Stimulated activated CD8-positive, alpha-beta memory T cell treated with anti-CD3 and anti-CD28 coated beads, Interleukin-15, amount 100 ng/mL, for 24 hours (primary cell): ENCODE results near the gene R3HDML.
"Not testable (repeated sequence)": the region's sequence is repeated elsewhere in the genome, so short reads cannot be mapped to it uniquely, and the experiment has no call there.

Experiments
- DNase-seq: peaks from one replicate; pipeline ENCODE4 v3.0.0-alpha.2; 2020; ENCODE audit warnings: low read depth

Gene R3HDML, protein sequence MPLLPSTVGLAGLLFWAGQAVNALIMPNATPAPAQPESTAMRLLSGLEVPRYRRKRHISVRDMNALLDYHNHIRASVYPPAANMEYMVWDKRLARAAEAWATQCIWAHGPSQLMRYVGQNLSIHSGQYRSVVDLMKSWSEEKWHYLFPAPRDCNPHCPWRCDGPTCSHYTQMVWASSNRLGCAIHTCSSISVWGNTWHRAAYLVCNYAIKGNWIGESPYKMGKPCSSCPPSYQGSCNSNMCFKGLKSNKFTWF

DNA sequence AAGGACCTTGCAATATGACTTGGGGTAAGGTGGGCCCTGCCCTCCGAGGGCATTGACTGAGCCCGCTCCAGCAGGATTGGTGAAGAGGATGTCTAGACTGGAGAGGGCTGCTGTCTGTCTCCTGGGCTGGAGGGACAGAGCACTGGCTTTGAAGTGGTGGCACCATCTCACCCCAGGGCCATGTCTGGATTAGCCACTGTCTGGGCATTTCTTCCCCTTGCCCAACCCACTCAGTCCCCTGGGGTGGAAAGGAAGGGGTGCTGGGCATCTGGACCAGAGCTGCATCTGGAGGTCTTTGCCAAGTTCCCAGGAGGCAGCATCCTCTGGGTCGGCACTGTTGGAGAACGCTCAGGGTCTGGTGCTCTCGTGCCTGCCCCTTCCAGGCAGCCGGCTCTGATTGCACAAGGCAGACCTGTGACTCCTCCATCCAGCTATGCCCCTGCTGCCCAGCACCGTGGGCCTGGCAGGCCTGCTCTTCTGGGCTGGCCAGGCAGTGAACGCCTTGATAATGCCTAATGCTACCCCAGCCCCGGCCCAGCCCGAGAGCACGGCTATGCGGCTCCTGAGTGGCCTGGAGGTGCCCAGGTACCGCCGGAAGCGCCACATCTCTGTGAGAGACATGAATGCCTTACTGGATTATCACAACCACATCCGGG is at the start of gene R3HDML:
Gene R3HDML, plus strand, starts transcription at position 319 of the 656 bp plus-strand sequence. Its CDS starts 115 bp downstream, at position 434.
- DNase-seq: no peak

DNA sequence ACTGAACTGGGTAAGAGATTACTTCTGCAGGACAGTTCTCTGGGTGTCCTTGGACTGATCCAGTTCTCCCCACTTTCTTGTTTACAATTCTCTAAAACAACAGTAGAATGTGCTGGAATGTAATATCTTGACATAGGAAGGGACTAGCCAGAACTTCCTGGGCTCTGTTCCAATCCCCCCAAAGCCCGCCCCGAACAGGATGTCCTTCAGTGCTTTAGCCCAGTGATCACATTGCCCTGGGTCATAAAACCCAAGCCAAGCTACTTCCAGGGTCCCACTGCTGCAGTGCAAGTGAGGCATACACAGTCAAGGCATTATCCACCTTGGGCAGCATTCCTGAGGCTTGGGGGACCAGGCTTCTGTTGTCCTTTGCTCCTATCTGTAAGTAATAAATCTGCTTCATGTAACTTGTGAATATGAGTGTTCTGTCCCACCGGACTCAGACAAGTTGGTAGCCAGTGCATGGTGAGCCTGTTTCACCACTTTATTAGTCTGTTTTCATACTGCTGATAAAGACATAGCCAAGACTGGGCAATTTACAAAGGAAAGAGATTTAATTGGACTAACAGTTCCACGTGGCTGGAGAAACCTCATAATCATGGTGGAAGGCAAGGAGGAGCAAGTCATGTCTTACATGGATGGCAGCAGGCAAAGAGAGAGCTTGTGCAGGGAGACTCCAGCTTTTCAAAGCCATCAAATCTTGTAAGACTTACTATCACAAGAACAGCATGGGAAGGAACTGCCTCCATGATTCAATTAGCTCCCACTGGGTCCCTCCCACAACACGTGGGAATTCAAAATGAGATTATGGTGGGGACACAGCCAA is 49.4 kb upstream of the R3HDML start:
- no peak for DNase-seq

DNA sequence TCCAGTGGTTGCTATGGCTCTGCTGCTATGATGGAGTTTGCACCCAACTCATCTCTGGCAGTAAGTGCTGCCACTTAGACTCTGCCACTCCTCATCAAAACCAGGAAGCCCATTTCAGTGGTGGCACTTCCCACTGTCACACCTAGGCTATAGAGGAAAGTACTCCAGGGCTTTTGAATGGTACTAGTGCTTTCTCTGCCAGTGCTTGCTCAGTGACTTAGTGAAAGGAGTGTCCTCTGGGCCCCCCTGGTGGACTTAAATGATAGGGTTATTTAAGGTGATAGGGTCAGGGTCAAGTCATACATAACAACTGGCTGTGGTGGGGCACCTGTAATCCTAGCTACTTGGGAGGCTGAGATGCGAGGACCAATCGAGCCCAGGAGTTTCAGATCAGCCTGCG is 48.6 kb upstream of the R3HDML start:
- DNase-seq: no peak

DNA sequence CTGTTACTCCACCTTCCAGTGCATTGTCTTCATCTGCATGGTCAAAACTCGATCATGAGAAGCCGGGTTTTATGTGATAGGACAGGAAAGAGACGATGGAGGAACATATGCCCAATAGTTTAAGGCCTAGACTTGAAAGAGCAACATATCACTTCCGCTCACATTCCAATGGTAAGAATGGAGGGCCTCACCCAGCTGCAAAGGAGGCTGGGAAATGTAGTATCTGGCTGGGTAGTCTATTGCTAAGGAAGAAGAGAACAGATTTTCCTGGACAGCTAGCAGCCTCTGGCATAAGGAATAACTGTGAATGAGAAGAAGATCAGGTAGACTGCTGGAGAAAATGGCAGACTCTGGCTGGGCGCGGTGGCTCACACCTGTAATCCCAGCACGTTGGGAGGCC is 45.1 kb upstream of the R3HDML start:
- DNase-seq: no peak

DNA sequence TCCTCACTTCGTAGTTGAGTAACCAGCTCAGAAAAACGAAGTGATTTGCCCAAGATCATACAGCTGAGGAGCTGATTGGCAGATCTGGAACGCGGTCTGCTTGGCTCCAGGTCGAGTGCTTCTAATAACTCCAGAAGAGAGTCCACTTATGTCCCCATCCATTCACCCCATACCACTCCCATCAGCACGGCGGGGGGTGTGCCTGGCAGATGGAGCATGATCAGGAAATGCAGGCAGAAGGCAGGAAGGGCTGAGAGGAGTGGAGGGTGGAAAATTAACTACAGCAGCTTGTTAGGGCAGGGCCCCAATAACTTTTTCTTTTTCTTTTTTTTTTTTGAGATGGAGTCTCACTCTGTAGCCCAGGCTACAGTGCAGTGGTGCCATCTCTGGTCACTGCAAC is 40.8 kb upstream of the R3HDML start:
- no peak for DNase-seq

DNA sequence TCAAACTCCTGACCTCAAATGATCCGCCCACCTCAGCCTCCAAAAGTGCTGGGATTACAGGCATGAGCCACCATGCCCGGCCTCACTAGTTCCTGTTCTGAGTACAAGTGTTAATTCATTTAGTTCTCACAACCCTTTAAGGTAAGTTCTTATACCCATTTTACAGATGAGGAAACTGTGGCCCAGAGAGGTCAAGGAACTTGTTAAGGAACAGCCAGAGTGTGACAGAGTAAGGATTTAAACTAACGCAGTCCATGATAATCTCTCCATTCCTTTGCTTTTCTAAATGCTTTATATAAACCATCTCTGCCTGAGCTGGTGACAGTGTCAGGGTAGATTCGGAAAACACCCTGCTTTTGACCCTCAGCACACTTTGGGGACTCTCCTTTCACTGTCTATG is 39.1 kb upstream of the R3HDML start:
- DNase-seq: no peak

DNA sequence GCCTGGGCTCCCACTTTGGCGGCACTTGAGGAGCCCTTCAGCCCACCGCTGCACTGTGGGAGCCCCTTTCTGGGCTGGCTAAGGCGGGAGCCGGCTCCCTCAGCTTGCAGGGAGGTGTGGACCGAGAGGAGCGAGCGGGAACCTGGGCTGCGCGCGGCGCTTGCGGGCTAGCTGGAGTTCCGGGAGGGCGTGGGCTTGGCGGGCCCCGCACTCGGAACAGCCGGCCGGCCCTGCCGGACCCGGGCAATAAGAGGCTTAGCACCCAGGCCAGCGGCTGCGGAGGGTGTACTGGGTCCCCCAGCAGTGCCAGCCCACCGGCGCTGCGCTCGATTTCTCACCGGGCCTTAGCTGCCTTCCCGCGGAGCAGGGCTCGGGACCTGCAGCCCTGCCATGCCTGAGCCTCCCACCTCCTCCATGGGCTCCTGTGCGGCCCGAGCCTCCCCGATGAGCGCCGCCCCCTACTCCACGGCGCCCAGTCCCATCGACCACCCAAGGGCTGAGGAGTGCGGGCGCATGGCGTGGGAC is 37.8 kb upstream of the R3HDML start:
- DNase-seq: not testable (repeated sequence)

DNA sequence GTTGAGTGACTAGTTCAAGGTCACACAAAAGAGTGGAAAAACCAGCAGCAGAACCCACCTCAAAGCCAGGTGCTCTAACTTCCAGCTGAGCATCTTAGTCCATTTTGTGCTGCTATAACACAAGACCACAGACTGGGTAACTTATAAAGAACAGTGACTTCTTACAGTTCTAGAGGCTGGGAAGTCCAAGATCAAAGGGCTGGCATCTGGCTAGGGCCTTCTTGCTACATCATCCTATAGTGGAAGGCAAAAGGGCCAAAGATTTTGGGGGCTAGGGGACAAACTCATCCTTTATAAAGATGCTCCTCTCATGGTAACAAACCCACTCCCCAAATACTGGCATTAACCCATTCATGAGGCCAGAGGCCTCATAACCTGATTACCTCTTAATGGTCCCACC is 35.6 kb upstream of the R3HDML start:
- DNase-seq: no peak

DNA sequence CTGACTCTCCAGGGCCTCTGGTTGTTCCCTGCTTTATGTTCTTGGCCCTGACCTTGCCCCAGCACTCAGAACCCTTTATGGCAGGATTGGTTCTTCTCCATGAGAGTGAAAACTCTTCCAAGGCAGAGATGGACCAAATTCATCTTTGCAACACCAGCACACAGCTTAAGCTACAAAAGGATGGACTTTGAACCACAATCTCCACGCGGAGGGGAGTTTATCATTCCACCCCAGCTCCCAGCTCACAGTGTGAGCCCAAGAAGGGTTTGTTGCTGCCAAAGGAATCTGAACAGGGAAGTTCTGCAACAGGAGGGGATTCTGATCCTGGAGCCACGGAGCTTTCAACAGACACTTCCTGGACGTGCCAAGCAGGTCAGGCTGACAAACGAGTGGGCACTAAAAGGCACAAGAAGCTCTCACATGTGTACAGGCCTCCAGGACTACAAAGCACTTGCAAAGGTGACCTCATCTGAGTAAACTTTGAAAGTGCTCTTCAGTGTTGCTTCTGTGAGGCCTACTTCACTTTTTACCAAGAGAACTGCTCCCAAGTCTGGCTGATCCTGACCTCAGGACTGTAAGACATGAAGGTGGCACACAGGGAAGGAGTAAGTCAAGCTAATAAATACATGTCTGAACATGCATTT is 34.7 kb upstream of the R3HDML start:
- no peak for DNase-seq

DNA sequence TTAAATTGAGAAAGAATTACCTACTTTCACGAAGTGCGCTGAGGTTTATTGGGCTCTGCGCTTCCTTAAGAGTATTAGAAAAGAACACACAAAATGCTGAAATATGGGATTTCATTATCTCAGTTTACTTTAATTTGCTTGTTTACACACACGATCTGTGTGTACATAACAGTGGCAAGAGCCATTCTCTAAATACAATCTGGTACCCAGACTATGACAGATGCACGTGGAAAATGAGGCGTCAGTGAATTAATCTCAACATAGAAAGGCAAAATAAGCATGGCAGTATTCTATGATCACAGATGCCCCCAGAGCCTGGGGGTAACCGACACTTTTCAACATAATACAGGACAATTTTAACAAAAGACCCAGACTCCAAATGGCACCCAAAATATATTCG is 34.1 kb upstream of the R3HDML start:
- no peak for DNase-seq

DNA sequence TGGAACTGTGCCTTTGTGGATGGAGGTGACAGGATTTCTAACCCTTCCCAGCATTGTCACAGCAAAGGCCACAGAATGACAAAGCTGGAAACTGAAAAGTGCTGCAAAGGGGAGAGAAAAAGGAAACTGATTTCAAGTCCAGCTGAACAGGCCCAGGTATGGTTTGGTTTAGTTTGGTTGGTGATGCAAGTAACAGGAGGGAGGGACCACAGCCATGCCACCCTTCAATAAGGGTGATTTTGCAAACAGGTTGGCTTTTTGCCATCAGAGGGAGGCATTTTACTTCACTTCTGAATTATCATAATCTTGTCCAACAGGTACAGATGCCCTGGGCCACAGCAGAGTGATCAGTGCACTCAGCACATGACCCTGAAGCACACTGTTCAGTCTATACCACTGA is 32.5 kb upstream of the R3HDML start:
- no peak for DNase-seq

DNA sequence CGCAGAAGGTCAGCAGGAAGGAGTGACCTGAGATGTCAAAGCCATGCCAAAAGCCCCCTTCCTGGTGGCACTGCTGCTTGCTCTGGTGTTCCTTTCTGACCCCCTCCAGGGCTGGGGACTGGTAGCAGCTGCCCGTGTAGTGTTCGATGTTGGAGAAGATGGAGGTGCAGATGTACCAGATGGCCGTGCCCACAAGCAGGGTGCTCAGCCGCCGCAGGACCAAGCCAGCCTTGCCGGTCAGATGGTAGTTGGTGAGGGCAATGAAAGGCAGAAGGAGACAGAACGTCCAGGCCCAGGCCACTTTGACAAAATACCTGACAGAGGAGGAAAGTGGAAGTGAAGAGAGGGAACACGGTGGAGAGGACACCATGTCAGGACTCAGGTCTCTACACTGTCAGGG is 29.9 kb upstream of the R3HDML start:
- DNase-seq: no peak

DNA sequence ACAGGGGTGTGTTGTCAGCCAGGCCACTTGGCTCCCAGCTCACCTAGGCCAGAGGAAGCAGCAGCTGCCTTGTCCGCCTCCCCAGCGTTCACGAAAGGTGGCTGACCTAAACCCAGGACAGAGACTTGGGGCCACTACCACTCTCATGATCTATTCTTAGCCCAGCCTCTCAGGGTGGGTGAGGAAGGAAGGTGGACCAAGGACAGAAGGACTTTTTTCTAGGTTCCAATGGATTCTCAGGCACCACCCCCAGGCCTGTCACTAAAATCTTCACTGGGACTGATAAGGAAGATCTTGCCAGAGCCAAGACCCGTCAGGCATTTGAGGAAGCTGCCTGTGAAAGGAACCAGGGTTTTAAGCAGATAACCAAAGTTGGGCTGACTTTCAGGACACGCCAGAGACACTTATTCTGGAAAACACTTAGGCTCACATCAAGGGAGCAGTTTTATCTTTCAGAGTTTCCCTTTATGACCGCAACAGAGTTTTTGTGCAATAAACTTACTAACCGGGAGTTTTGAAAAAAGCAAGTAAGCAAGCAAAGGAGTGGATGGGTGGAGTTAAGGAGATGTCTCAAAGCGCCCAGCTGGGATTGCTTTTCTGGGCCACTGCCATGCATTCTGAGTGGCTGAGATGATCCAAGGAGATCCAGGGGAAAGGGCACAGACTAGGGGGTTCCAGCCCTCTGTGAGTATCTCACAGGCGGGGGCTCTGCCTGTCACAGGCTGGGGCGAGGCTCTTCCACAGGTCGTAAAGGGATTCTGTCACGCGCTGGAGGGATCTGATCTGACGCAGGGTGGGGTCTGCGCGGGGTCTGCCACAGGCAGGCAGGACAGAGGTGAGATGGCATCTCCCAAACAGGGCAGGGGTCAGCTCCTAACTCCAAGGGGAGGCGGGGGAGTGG is 26.8 kb upstream of the R3HDML start:
- DNase-seq: no peak

DNA sequence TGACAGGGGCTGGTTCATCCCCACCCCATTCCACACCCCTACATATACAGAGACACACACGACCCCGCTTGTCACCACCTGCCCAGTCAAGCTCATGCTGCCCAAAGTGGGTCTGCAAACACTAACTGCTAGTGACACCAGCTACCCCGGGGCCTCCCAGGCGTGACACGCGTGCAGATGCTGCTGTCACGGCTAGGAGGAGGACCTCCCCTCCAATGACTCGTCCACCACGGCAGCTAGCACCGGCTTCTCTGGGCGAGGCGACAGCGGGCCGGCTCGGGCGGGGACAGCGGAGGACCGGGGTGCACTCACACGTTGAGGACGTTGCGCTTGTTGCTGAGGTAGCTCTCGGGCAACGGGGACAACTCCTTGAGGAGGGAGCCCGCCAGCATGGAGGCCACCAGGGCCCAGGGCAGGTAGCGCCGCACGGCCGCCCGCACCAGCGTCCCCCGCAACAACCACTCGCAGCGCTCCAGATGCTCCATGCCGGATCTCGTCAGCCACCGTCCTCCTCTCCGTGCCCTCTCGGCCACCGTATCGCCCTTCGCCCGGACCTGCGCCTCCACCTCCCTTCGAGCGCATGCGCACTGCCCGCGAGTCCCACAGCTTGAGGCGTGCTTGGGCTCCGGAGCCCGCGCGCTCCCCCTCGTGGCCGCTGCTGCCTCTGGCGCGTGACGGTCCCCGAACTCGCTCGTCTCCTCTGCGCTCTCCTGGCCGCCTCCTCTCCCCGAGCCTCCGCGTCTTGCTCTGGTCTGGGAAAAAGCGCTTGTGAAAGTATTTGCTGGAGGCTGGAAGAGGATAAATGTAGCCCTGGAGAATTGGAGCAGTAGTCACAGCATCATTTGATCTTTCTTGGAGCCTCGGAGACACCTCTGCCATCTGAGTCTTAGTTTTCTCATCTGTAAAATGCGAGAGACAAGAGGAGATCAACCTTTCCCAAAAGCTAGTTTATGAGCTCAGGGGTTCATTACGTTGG is 25.9 kb upstream of the R3HDML start, which contains the start of gene FITM2:
Gene FITM2, minus strand, starts transcription at position 539 of the 976 bp plus-strand sequence. Its CDS starts 54 bp downstream, at position 485.
- peak; percentile 99 for DNase-seq

DNA sequence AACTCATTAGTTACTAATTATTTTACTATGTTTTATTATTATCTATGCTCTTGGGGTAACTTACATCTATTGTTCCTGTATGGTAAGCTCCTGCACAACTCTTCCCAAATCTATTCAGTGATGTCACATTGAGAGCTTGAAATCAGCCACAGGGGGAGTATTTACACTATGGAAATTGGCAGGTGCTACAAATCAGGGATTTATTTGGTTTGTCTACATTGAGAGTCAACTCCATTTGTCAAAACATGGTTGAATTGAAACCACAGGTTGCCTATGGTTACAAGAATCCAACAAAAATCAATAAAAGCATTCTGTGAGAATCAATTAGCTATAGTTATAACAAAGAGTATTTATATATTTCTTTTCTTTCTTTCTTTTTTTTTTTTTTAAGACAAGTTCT is 22.0 kb upstream of the R3HDML start:
- DNase-seq: no peak

DNA sequence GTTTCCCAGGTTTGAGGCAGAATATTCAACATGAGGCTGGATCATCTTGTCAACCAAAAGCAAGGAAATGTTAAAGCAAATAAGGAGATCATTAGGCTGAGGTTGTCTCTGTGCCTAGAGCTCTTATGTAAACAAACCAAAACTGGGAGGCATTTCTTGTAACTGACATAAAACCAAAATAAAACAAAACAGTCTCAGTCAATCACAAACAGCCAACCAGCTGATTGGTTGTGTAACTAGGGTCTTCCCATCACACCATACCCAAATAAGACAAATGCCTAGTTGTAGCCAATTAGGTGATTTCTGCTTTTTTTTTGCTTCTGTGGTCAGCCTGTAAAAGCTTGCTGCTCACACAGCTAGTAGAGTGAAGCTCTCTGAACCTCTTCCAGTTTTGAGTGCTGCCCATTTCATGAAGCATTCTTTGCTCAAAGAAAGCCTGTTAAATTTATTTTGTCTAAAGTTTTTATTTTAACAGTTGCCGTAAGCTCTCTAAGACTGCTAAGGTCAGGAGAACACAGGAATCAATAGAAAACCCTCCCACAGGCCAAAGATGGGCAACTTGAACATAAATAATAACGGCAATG is 16.9 kb upstream of the R3HDML start:
- no peak for DNase-seq

DNA sequence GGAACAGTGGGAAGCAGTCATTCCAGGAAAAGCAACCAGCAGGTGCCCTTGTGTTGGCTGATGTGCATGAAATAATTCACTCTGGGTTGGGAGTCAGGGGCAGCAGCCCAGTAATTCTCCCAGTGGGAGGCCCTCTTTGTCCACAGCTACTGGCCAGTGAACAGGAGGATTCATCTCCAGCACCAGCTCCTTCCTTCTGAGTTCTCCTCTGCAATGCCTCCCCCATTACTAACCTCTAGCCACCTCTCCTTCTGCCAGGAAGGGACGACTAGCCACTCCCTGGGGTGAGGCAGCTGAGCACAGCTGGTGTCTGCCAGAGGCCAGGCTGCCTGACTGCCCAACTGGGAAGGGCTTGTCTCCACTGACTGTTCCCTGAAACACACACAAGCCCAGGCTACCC is 12.5 kb upstream of the R3HDML start:
- DNase-seq: no peak

DNA sequence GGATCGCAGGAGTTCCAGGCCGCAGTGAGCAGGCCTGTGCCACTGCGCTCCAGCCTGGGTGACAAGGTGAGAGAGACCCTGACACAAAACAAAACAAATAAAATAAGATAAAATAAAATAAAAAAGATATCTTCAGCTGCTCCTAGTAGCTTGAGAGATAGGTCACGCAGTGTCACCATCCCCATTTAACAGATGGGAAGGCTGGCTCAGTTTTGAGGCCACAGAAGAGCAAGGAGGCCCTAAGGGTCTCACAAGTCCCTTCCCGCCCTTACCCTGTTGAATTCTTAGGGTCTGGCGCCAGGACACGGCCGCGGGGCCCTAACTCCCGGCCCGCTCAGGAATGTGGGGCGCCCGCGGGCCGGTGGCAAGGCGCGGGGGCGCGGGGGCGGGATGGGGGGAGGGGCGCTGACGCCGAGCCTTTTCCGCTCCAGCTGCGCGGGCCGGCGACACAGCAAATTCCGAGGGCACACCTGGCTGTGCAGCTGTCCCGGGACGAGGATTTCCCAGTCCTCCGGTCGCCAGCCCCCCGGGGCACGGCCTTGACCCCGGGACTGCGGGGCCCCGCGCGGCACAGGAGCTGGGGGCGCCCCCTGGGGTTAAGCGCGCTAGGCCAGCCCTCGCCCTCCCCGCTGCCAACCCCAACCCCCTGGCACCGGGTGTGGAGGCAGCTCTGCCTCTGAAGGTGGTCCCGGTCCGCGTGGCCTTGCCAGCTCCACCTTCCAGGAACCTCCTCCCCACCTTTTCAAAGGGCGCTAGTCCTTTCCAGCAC is 10.3 kb upstream of the R3HDML start:
- DNase-seq: no peak

DNA sequence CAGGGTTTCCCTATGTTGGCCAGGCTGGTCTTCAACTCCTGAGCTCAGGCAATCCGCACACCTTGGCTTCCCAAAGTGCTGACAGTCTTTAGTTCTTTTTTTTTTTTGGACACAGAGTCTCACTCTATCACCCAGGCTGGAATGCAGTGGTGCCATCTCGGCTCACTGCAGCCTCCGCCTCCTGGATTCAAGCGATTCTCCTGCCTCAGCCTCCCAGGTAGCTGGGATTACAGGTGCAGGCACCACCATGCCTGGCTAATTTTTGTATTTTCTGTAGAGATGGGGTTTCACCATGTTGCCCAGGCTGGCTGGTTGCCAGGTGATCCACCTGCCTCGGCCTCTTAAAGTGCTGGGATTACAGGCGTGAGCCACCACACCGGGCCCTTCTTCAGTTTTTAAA is 9.1 kb upstream of the R3HDML start:
- not testable (repeated sequence) for DNase-seq
